Activated CD4-positive, alpha-beta T cell treated with anti-CD3 and anti-CD28 coated beads, Interleukin-2, amount 50 U/mL, for 16 hours (primary cell): ENCODE results near the gene CORO6.
"Not testable (repeated sequence)": the region's sequence is repeated elsewhere in the genome, so short reads cannot be mapped to it uniquely, and the experiment has no call there.

Experiments used
- DNase-seq: peaks from one replicate; pipeline ENCODE4 v3.0.0-alpha.2; 2020

CORO6 gene

DNA sequence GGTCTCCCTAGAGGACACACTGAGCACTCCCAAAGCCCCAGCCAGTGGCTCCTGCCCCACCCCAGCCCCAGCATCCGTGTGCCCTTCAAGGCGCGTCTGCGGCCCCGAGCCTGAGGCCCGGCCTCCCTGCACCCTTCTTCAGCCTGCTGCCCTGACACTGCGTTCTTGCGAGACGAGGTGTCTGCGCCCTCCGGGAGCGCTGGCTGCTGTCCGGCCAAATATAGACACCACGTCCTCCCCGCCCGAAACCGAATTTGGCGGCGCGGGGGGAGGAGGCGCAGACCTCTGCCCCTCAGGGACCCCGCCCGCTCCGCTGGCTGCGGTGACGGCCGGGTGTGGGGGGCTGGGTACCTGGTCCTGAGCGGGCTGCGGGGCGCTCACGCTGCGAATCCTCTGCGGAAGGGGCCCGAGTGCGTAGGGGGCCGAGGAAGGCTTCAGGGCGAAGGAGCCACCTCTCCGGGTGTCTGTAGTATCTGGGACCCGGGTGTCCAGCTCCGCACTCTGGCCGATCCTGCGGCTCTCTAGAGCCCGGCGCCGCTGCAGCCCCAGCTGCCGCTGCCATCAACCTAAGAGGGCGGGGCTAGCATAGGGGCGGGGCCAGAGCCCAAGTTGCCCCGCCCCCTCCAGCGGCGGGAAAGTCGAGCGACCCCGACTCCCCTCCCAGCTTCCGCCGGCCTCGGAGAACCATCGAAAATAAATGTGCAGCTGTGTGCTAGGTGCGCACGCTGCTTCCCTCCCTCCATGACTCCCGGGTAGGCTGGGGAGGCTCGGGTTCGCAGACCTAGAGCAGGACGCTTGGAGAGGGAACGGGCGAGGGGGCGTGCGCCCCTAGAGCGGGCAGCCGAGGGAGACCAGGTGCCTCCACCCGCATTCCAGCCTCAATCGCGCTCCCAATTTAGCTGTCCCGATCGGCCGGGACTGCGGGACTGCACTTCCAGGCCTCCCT lies at the start of gene CORO6:
CORO6 (minus strand) TSS at position 576 of the 946 bp plus-strand sequence. CDS start 1,491 bp downstream, outside the sequence.
- DNase-seq = peak; percentile 71

DNA sequence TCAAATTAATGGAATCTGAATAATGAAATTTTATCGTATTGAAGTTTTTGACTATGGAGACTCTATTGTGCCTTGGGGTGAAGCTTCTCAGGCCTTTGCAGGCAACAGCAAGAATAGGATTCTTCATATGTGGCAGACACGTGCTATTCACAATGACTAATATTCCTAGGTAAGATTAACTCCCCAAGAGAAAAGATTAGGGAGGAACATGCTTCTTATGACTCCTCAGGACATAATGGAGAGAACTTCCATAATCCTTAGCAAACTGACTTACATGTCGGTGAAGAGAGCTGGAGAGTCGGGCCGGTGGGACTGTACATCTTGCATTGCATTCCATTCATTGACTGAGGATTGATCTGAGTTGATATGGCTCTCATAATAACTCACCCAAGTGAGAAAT lies 48.9 kb upstream of the CORO6 start:
- DNase-seq = no peak

DNA sequence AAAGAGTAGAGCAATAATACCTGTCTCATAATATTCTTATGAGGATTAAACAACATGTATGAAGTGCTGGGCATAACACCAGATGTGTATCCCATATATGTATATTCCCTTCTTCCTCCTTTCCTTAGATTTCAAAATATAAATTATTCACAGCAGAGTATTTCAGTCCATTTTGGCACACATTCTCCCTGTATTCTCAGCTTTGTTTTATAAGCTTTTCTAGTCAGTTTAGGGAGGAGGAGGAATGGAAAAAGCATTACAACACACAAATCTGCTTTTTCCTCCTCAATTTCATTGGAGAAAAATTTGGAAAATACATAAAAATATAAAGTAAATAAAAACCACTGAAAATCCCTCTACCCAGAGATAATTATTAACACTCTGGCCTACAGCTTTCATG lies 46.6 kb upstream of the CORO6 start:
- DNase-seq = no peak

DNA sequence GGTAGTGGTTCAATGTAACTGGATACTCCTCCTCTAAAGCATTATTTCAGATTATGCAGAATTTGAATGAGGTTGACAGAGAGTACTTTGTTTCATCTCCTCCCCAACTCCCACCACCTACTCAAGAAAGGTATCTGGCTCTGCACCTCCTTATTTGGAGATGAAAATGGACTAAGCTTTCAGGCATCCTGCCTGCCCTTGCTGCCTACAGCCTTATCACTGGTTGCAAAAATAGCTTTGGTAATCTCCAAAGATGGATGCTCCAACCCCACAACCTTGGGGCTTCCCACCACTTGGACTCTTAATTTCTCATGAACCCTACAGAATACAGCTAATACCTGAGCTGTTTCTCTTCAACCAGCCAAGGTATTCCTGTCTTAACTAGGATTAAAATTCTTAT lies 45.3 kb upstream of the CORO6 start:
- DNase-seq = no peak

DNA sequence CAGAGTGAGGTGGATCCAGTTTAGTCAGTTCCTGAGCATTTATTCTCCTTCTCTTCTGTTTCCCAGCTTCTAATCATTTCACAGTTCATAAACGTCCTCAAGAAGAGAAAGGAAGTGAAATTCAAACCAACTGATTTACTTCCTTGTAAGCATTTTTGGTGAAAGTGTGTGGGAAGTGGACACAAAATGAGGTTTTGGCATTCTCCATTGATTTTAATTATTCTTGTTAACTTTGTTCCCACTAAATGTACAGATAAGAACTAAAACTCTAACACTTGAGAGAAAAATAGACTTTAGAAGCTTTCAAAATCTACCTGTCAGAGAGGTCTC lies 42.7 kb upstream of the CORO6 start:
- DNase-seq = no peak

DNA sequence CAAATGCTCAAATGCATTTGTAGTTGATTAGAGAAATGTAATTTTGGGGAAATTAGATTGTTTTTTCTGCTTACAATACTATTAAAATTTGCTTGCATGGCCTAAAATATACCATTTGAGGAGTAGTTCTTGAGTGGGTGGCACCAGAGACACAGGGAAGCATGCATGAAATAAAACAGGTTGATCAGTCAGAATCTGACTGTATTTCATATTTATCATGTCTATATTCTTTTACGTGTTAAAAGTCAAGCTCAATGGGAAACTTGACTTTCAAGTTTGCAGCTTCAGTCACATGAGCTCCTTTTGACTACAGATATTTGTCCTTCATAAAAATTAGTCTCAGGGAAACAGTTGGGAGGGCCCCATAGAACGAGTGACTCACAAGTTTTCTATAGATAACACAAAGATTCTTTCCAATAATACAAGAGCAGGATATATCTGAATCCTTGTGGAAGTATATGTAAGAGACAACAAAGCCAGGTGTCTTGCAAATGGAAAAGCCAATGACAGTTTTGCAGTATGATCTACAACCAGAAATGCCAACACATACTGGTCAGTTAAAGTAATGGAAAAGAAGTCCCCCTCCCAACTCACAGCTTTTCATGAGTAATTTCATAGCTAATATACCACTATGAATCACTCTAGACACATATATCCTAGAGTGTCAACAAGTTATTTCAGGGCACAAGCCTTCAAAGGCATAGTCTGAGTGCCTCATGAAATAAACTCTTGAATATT lies 42.2 kb upstream of the CORO6 start:
- peak; percentile 64 for DNase-seq

DNA sequence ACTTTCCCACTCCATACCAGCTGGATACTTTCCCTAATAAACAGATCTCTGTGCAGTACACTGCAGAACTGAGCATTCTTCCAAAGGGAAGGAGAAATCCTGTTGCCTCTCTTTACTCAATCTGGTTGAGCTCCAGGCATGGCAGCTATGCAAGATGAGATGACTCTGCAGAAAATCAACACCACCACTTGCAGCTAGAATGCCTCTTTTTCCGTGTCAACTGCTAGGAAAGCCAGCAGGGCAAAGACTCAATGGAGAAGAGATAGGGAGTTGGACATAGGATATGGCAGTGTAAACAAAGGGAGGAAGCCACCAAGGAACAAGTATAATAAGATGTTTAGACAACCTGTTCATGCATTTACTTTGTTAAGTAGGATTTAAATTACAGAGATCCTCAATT lies 40.4 kb upstream of the CORO6 start:
- no peak for DNase-seq

DNA sequence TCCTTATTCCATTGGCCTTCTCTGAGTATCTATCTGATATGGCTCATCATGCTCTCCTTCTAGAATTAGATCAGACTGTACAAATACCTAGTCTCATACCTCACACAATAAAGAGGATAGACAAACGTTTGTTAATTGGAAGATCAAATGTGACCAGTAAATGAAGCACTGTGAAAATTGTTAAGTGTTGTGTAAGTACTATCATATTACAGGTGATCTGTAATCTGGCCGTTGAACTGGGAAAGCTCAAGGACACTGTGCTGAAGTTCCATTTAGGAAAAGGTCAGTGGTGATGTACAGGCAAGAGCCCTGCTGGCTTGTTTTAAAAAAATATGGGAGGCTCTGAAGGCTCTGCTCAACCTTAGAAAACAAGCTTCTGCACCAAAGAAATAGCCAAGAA lies 38.5 kb upstream of the CORO6 start:
- DNase-seq = no peak

DNA sequence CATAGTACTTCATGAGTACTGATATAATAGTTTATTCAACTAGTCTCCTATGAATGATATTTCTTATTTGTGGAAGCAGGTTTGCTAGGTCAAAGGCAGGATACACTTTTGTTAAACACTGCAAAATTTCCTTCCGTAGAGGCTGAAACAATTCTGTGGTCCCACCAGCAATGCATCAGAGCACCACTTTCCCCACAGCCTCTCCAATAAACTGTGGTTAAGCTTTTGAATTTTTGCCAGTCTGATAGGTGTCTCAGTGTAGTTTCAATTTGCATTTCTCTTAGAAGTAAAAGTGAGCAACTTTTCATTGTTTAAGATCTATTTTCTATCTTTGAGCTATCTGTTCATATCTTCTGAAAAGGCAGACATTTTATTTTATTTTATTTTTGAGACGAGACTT lies 36.4 kb upstream of the CORO6 start:
- peak; percentile 16 for DNase-seq

DNA sequence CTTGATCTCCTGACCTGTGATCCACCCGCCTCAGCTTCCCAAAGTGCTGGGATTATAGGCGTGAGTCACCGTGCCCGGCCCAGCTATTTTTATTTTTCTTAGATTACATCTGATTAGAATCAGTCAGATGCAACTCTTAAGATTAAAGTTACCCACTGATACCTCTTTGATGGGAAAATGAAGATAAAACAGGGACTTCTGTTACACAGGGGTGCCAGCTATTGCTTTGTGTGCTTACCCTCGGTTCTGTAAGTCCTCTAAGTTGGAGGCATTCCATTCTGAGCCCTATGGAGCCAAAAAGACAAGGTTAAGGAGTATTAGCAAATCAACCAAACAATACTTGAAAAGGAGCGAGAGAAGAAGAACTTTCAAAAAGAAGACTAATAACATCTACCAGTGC lies 32.6 kb upstream of the CORO6 start:
- DNase-seq = no peak

DNA sequence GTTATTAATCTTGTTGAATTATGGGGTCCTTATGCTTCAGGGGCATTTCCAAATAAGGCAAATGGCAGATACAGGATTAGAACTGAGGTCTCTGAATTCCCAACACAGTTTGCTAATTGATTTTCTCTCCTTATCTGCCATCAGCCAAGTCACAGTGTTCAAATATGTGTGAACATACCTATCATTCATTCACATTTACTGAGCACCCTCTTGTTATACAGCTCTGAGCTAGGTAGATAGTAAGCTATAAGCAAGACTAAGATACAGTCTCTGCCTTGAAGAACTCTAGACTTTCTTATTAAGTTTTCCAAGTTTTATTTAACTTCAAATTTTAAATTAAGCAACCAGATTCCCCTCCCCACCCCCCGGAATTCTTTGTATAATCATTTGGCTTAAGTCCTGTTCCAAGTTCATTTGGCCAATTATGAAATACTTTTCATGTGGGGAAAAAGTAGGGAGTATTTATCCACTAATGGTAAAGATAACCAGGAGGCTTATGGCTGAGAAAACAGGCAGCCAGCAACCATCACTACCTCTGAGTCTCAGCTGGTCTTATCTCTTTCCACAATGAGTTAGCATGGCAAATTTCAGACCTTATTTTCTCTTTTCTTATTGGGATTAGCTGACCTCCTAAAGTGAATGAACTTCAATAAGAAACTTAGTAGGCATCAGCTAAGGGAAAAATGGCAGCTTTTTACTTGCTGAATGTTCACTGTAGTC lies 31.4 kb upstream of the CORO6 start:
- no peak for DNase-seq

DNA sequence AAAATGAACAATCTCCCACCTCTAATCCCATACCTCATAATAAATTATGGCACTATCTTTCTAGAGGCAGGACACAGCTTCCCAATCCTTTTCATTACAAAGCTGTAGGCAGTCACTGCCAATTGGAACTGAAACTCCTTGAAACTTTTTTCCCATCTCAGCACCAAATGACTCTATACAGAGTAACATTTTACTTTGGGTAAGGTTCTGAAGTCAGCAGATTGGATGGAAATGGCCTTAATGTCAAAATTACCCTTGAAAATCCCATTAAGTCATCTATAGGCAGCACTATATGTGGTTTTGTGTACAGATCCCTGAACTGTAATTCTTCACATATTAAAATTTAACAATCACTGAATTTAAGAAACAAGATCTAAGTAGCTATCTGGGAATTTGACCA lies 30.3 kb upstream of the CORO6 start:
- DNase-seq = no peak

DNA sequence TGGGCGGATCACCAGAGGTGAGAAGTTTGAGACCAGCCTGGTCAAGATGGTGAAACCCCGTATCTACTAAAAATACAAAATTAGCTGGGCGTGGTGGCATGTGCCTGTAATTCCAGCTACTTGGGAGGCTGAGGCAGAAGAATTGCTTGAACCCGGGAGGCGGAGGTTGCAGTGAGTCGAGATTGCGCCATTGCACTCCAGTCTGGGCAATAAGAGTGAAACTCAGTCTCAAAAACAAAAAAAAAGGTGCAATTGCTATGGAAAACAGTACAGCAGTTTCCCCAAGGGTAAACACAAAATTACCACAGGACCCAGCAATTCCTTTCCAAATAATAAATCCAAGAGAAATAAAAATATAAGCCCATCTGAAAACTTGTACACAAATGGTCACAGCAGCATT lies 29.2 kb upstream of the CORO6 start:
- DNase-seq = not testable (repeated sequence)

DNA sequence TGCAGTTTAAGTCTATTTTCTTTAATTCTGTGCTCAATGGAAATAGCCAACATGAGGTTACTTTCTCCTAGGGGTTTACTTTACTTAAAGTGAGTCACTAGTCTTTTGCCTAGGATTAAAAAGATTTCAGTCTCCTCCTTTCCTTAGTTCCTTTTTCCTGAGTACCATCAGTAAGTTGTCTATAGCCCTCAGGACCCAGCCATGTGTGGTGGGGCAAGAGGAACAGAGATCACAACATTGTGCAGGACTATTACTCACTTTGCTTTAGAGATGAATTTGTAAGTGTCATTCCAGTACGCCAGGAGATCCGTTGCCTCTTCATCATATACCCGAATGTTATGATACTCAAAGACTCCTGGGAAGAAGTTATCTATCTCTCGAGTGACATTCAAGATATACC lies 27.7 kb upstream of the CORO6 start:
- no peak for DNase-seq

DNA sequence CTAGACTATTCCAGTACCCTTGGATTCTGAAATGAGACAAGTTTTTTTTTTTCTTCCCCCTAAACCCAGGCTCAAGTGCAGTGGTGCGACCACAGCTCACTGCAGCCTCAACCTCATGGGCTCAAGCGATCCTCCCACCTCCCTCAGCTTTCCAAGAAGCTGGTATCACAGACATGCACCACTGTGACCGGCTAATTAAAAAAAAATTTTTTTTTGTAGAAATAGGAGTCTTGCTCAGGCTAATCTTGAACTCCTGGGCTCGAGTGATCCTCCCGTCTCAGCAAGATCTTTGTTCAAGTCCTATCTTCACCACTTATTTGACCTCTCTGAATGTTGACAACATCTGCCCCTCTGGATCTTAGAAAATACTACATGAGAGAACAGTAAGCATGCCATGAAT lies 26.6 kb upstream of the CORO6 start:
- no peak for DNase-seq

DNA sequence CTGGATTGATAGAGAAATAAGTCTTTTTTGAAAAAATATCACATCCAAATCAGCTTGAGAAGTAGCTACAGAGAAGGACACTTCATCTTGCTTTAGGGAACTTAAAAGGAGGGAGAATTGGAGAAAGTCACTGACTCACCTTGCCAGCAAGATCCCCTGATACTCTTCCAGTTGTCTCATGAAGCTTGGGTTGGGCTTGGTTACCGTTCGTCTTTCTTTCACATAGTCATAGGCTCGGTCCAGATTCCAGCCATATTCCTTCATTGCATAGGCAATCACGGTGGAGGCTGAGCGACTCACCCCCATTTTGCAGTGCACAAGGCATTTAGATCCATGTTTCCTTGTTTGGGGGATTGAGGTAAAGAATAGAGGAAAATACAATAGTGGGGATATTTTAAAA lies 25.3 kb upstream of the CORO6 start:
- no peak for DNase-seq

DNA sequence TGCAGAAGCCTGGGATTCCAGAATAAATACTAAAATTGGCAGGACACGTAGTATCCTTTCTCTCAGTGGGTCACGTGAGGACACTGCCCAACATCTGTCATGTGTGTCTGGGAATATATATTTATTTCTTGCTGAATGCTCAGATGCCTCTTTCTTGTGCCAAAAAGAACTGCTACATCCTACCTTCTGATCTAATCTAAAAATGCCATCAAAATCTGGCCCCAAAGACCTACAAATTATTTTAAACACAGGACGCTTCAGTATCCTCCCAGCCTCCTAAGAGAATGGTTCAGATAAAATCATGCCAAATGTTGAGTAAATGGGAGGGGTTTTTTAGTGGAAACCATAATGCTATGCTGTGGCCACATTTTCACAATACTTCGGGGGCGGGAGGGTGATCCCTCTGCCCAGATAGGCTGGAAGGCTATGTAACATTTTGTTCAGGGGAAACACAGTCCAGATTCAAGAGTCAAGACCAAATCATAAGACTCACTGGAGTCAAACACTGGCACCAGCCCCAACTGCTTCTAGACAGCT lies 22.9 kb upstream of the CORO6 start:
- no peak for DNase-seq

DNA sequence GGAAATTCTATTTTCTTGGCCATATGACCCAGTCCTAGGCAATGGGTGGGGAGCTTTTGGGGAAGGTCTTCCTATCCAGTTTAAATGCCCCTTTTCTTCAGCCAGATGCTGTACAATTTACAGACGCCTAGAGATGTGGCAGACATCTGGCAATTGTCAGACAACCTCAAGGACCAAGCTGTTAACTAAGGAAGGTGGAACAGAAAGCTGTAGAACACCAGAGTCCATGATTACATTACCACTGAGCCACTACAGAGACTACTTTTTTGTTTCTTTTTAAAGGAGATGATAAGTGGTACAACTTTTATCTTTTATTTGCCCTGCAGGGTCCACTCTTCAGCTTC lies 21.1 kb upstream of the CORO6 start:
- no peak for DNase-seq

DNA sequence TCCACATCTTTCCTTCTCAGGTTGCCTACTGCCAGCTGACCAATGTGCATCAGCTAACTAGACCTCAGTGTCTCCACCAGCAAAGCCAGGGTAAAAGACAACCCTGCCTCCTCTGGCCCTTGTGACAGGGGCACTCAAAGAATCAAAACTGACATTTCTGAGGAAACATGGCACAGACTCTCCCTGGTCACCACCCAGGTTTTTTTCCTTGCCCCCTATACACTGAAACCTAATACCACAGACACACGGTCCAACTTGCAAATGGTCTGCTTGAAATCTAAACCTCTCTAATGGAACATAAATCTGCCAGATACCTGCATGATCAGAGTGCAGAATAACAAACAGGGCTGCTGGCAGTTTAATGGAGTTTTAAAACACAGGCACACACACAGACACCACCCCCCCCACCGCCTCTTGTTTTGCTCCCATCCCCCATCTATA lies 19.5 kb upstream of the CORO6 start:
- no peak for DNase-seq

DNA sequence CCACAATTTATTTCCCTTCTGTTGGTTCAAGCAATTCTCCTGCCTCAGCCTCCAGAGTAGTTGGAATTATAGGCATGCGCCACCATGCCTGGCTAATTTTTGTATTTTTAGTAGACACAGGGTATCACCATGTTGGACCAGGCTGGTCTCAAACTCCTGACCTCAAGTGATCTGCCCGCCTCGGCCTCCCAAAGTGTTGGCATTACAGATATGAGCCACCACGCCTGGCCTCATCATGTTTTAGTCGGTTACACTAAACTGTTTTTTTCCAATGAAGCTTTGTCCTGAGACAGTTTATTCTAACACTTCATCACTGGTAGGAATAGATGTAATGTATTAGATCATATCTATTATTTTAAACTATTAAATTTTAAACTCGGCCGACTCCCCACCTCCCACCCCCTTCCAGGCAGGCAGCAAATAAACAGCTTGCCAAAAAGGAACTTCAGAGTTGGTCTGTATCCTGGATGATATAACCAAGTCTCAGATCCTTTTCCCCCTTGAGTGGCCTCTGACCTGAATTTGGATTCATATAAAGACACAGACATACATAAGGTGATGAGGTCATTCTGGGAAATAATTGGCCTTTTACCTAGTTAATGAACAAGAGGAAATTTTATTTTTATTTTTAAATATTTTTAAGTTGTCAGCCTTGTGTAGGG lies 18.4 kb upstream of the CORO6 start:
- DNase-seq = no peak

DNA sequence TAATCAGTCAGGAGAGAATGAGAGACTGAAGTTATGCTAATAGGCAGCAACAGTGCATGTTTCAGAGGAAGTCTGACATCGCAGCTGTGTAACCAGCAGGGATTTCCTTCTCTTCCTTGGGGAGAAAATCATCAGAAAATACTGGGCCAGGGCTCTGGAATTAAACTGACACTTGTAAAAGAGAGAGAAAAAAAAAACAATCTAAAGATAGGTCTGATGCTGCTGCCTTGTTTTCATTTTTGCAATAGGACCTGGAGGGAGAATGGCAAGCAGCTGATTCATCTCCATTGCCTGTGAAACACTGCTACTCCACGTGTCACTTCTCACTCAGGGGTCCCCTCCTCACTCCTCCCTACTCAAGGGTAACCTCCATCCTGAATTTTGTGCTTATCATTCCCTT lies 17.7 kb upstream of the CORO6 start:
- DNase-seq = no peak

DNA sequence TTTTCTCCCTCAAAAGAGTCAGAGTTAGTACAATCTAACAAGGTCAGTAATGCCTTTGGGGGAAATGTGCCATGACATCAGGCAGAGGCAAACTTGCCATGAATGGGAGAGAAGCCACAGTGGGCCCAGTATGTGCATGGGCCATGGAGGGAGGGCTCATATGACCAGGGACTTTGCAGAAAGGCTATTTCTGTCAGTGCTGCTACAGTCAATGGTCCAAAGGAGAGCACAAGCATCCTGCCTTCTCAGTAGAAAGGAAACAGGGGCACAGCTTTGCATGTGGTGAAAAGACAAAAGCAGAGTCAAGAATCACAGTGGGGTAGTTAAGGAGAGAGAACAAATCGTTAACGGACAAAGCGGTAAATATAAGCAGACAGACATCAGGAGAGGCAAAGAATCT lies 11.2 kb upstream of the CORO6 start:
- no peak for DNase-seq

DNA sequence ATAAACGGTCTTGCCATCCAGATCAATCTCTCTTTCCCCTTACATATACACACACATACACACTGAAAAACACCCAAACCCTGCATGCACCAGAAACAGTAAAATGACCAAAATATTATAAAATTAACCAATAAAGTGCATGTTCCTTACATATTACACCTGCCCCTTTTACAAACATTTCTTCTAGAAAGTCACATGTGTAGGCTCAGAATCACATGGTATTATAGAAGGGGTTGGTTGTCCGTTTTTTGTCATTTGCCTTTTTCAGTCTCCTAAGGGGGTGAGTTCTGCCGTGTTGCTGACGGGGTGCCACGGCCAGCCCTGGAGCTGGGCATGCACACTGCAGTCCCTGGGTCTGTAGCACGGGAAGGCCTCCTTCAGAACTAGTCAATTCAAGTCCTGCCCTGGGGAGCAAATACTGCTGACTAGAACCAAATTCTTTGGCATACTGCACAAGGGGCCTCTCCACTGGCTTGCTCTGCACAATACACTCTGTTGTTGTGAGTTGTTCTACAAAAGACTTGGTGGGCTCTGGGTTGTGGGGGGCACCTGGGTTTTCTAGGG lies 8.0 kb upstream of the CORO6 start:
- DNase-seq = no peak
